H4 (cell line): Measurements from ENCODE around the gene ANKRD10. TPM values are rescaled to one million over a fixed set of nuclear protein-coding genes. Genes with fewer than 3 reads are reported as not detected.

Source experiments
- DNase-seq: peaks from one replicate; pipeline ENCODE4 v3.0.0-alpha.2; 2015; ENCODE audit warnings: low spot score
- total RNA-seq: library from RNA; depleted of rRNA; stranded (reverse); fragments of >200 nt; shearing (Covaris generic); gene quantifications from 2 replicates; pipeline ENCODE4 v1.2.3, GENCODE V29; 2014; rRNA removed

ANKRD10 gene
- total RNA-seq, 1 experiment from 2014 or later, result 45.6 TPM

- no peak for DNase-seq
Measured at GRCh38 chr13:110831437-110832204, 83.2 kb downstream of the ANKRD10 start.

- no peak for DNase-seq
Measured at GRCh38 chr13:110830800-110831371, 84.0 kb downstream of the ANKRD10 start.

- DNase-seq, result no peak
Measured at GRCh38 chr13:110830331-110830730, 84.5 kb downstream of the ANKRD10 start.

- no peak for DNase-seq
Measured at GRCh38 chr13:110829486-110829885, 85.4 kb downstream of the ANKRD10 start.

- no peak for DNase-seq
Measured at GRCh38 chr13:110828705-110829104, 86.2 kb downstream of the ANKRD10 start.

Other genes with a start within 250 kb of the ANKRD10 start
- 24.0 and 28.4 TPM in 2 replicates for gene CARS2, start 209.0 kb downstream of the ANKRD10 start, total RNA-seq
- 4.7 and 8.4 TPM in 2 replicates for gene ING1, start 201.4 kb downstream of the ANKRD10 start, total RNA-seq
- gene ARHGEF7, start 200.2 kb upstream of the ANKRD10 start, total RNA-seq, result 8.5 and 11.3 TPM in 2 replicates